Measurements from ENCODE around the gene RPA3.

Gene RPA3

GRCh38 chr7:7732621-7733281 lies 14.3 kb upstream of the RPA3 start:
- peak; percentile 44 for DNase-seq (ENCODE audit: low spot score)

- no peak for DNase-seq (ENCODE audit: low spot score)
Measured at GRCh38 chr7:7731732-7732131, 13.3 kb upstream of the RPA3 start.

GRCh38 chr7:7720750-7721621 lies 2.6 kb upstream of the RPA3 start:
- no peak for DNase-seq (ENCODE audit: low spot score)

- no peak for DNase-seq (ENCODE audit: low spot score)
Measured at GRCh38 chr7:7720193-7720592, 1.8 kb upstream of the RPA3 start.

GRCh38 chr7:7719236-7719635 lies 829 bp upstream of the RPA3 start:
- peak; percentile 64 for DNase-seq (ENCODE audit: low spot score)

- DNase-seq (ENCODE audit: low spot score) = no peak
Measured at GRCh38 chr7:7713730-7714129, 4.7 kb downstream of the RPA3 start.

- DNase-seq (ENCODE audit: low spot score) = no peak
Measured at GRCh38 chr7:7710469-7710868, 7.9 kb downstream of the RPA3 start.

GRCh38 chr7:7709291-7709690 lies 9.1 kb downstream of the RPA3 start:
- DNase-seq (ENCODE audit: low spot score) = no peak

GRCh38 chr7:7707806-7708205 lies 10.6 kb downstream of the RPA3 start:
- DNase-seq (ENCODE audit: low spot score) = no peak

- DNase-seq (ENCODE audit: low spot score) = no peak
Measured at GRCh38 chr7:7707246-7707645, 11.2 kb downstream of the RPA3 start.

GRCh38 chr7:7706556-7707172 lies 11.7 kb downstream of the RPA3 start:
- DNase-seq (ENCODE audit: low spot score) = no peak

- DNase-seq (ENCODE audit: low spot score) = no peak
Measured at GRCh38 chr7:7706101-7706511, 12.3 kb downstream of the RPA3 start.

- no peak for DNase-seq (ENCODE audit: low spot score)
Measured at GRCh38 chr7:7705318-7705717, 13.1 kb downstream of the RPA3 start.

GRCh38 chr7:7704867-7705266 lies 13.5 kb downstream of the RPA3 start:
- no peak for DNase-seq (ENCODE audit: low spot score)

- no peak for DNase-seq (ENCODE audit: low spot score)
Measured at GRCh38 chr7:7703427-7703826, 15.0 kb downstream of the RPA3 start.

- peak; percentile 53 for DNase-seq (ENCODE audit: low spot score)
Measured at GRCh38 chr7:7702826-7703225, 15.6 kb downstream of the RPA3 start.

- no peak for DNase-seq (ENCODE audit: low spot score)
Measured at GRCh38 chr7:7701527-7701926, 16.9 kb downstream of the RPA3 start.

GRCh38 chr7:7699970-7700369 lies 18.4 kb downstream of the RPA3 start:
- no peak for DNase-seq (ENCODE audit: low spot score)

GRCh38 chr7:7699380-7699779 lies 19.0 kb downstream of the RPA3 start:
- DNase-seq (ENCODE audit: low spot score) = no peak

- DNase-seq (ENCODE audit: low spot score) = no peak
Measured at GRCh38 chr7:7698930-7699329, 19.5 kb downstream of the RPA3 start.

GRCh38 chr7:7696458-7697119 lies 21.8 kb downstream of the RPA3 start:
- peak; percentile 29 for DNase-seq (ENCODE audit: low spot score)

GRCh38 chr7:7695111-7695817 lies 23.1 kb downstream of the RPA3 start:
- DNase-seq (ENCODE audit: low spot score) = no peak

Data from AG08395 (cell line).